Prostate gland (tissue), 2 donors: ENCODE measurements around the gene PPFIA1. TPM values are rescaled to one million over a fixed set of nuclear protein-coding genes. Genes with fewer than 3 reads are reported as not detected.
"Not testable (repeated sequence)": the region's sequence is repeated elsewhere in the genome, so short reads cannot be mapped to it uniquely, and the experiment has no call there.

Experiments used
- DNase-seq: peaks from one replicate; pipeline ENCODE4 v3.0.0-alpha.2; 2019; ENCODE audit warnings: low spot score
- H3K27ac ChIP-seq, 2 donors: fragments of 200-600 bp; sonication (generic); 2 replicates each; pipeline ENCODE4 v1.5.1; 2017 to 2019
- H3K27me3 ChIP-seq: fragments of 200-600 bp; sonication (generic); replicated peaks from 2 replicates; pipeline ENCODE4 v1.5.1; 2019; ENCODE audit not compliant: insufficient read depth
- H3K36me3 ChIP-seq, 2 donors: fragments of 200-600 bp; sonication (generic); 1 replicate in 1 of 2; 2 replicates in 1 of 2; pipeline versions ENCODE4 v1.5.1 to v1.8.1; 2017 to 2019
- H3K4me1 ChIP-seq: fragments of 200-600 bp; sonication (generic); replicated peaks from 2 replicates; pipeline ENCODE4 v1.5.1; 2019
- H3K4me3 ChIP-seq, 2 donors: fragments of 200-600 bp; sonication (generic); 2 replicates each; pipeline ENCODE4 v1.5.1; 2017 to 2019
- H3K9me3 ChIP-seq: fragments of 200-600 bp; sonication (generic); 2 replicates; pipeline ENCODE4 v1.5.1; 2017
- POLR2A ChIP-seq: fragments of 450-650 bp; IDR thresholded peaks from one replicate; pipeline ENCODE4 v1.6.1; 2016; ENCODE audit warnings: antibody characterized with exemption, mild to moderate bottlenecking
- POLR2AphosphoS5 ChIP-seq: sonication (generic); formaldehyde crosslinking; IDR thresholded peaks from one replicate; pipeline ENCODE4 v1.6.1; 2017; ENCODE audit warnings: antibody characterized with exemption
- WGBS: methylation state at CpG from one replicate; pipeline ENCODE4 v1.1.5; 2018; 5-methylcytosine and 5-hydroxymethylcytosine counted together
- intact Hi-C: fragments of 100-400 bp; cut with DNase I; formaldehyde crosslinking; loops from one replicate; pipeline ENCODE4 v1.14.2; 2022
- total RNA-seq, 2 donors: library from RNA; depleted of rRNA; stranded (reverse); fragments of >200 nt; gene quantifications; one replicate each; pipeline ENCODE4 v1.1.0, GENCODE V29; 2016
- TF ChIP-seq, protein P1 (sequence below), 4 experiments: fragments of 200-600 bp in 2 of 4; fragments of 450-650 bp in 2 of 4; sonication (generic) in 2 of 4; IDR thresholded peaks; 1 replicate in 3 of 4; 2 replicates in 1 of 4; pipeline ENCODE4 v1.5.1; 2016 to 2019; ENCODE audit warnings: antibody characterized with exemption in 4 of 4, mild to moderate bottlenecking in 2 of 4, moderate library complexity in 2 of 4

The PPFIA1 gene
- total RNA-seq, 2 donors from 2014 or later = 29.1 to 61.8 TPM

DNA sequence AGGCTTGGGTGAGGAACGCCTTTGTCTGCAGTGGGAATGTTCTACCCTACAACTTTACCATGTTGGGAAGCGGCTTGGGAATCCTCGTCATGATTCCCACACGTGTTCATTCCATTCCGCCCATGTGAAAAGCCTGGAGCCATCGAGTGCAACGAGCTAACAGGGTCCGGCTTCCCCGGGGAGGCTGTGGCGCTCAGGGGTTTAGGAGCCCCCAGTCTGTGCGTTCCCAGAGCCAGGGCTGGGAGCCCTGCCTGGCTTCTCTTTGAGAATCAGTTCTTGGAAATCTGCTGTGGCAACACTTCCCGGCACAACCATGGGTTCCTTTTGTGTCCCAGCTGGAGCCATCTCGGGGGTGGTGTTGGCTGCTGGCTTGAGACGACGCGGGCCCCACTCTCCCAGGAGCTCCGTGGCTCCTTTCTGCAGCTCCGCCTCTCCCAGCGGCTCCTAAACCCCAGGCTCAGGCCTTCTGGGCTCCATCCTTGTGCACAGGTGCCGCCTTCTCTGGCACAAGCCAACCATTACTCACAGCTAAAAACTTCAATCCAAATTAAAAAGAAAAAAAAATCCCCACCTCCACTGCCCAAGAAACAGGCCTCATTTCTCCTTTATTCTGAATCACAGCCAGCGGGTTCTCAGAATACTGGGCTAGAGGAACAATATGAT is 18.7 kb upstream of the PPFIA1 start:
- Histone ChIP-seq H3K36me3 (no peaks in the 10 kb centered on the region), H3K9me3 (no peaks in the 10 kb centered on the region), H3K27me3 (no peaks in the 10 kb centered on the region), H3K27ac (no peak overlapping the region), H3K4me1 (no peaks in the 10 kb centered on the region), H3K4me3 (no peak overlapping the region)
- 68% methylated on average over 21 of the region's 21 CpGs for WGBS
- TF ChIP-seq POLR2AphosphoS5 (no peak), POLR2A (no peak)
- TF ChIP-seq, protein P1, sequence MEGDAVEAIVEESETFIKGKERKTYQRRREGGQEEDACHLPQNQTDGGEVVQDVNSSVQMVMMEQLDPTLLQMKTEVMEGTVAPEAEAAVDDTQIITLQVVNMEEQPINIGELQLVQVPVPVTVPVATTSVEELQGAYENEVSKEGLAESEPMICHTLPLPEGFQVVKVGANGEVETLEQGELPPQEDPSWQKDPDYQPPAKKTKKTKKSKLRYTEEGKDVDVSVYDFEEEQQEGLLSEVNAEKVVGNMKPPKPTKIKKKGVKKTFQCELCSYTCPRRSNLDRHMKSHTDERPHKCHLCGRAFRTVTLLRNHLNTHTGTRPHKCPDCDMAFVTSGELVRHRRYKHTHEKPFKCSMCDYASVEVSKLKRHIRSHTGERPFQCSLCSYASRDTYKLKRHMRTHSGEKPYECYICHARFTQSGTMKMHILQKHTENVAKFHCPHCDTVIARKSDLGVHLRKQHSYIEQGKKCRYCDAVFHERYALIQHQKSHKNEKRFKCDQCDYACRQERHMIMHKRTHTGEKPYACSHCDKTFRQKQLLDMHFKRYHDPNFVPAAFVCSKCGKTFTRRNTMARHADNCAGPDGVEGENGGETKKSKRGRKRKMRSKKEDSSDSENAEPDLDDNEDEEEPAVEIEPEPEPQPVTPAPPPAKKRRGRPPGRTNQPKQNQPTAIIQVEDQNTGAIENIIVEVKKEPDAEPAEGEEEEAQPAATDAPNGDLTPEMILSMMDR (IDR thresholded peaks at IDR 0.05) = no peak
- DNase-seq = no peak
- intact Hi-C loops = no loop called here

DNA sequence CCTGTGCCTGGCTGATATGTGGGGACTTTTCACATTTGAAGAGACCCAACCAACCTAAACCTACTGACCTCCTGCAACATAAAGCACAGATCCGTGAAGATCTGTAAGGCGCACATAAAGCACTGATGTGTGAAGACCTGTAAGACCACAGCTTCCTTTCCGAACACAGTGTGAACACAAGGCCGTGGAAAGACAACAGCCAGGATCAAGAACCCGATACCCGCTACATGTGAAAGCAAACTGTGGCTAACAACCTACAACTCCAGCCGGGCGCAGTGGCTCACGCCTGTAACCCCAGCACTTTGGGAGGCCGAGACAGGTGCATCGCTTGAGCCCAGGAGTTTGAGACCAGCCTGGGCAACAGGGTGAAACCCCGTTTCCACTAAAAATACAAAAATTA is 17.6 kb upstream of the PPFIA1 start:
- Histone ChIP-seq H3K27ac (no peak overlapping the region), H3K9me3 (no peaks in the 10 kb centered on the region), H3K4me3 (no peak overlapping the region), H3K4me1 (no peaks in the 10 kb centered on the region), H3K27me3 (no peaks in the 10 kb centered on the region), H3K36me3 (no peaks in the 10 kb centered on the region)
- intact Hi-C loops = no loop called here
- TF ChIP-seq POLR2AphosphoS5 (no peak), POLR2A (no peak)
- TF ChIP-seq, protein P1 (IDR thresholded peaks at IDR 0.05) = no peak
- DNase-seq = no peak
- 97% methylated on average over 12 of the region's 12 CpGs for WGBS

DNA sequence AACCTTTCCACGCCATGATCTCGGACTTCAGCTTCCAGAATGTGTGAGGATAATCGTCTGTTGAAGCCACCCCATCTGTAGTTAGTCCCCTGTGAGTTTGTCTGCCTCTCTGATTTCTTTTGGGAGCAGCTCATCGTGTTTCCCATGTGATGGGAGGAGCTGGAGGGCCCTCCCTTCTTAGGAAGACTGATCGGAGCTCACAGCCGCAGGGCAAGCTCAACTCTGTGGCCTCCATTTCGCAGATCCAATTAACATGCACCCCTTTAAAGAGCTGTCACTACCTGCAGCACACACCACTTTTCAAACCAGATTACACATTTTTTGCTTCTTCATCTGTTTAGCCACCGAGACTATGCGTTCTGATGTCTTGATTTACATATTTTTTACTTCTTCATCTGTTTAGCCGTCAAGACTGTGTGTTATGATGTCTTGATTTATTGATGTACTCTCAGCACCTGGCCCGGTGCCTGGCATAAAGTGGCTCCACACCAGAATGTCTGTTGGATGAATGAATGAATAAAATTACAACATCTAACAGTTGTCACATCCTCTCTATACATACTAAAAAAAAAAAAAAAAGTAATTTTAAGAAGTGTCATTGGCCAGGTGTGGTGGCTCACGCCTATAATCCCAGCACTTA is 14.9 kb upstream of the PPFIA1 start:
- H3K27me3 ChIP-seq = no peaks in the 10 kb centered on the region
- no peak overlapping the region for H3K4me3 ChIP-seq
- H3K9me3 ChIP-seq = no peaks in the 10 kb centered on the region
- intact Hi-C loops = no loop called here
- 44% methylated on average over 12 of the region's 12 CpGs for WGBS
- no peak overlapping the region for H3K27ac ChIP-seq
- TF ChIP-seq POLR2AphosphoS5 (no peak), POLR2A (no peak)
- TF ChIP-seq, protein P1 (IDR thresholded peaks at IDR 0.05) = no peak
- H3K4me1 ChIP-seq = no peaks in the 10 kb centered on the region
- no peak for DNase-seq
- H3K36me3 ChIP-seq = no peaks in the 10 kb centered on the region

DNA sequence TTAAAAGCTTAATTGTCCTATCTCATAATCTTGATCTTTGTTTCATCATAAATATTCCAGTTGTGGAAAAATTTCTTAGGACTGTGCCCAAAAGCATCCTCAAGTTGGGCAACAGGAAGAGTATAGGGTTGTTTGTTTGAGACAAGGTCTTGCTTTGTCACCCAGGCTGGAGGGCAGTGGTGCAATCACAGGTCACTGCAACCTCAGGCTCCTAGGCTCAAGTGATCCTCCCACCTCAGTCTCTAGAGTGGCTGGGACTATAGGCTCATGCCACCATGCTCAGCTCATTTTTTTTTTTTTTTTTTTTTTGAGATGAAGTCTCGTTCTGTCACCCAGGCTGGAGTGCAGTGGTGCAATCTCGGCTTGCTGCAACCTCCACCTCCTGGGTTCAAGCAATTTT is 11.4 kb upstream of the PPFIA1 start:
- H3K9me3 ChIP-seq, H3K36me3 ChIP-seq, intact Hi-C loops, H3K4me3 ChIP-seq, DNase-seq, H3K27me3 ChIP-seq, H3K4me1 ChIP-seq, H3K27ac ChIP-seq: not testable (repeated sequence)
- WGBS = 82% methylated on average over 2 of the region's 2 CpGs

DNA sequence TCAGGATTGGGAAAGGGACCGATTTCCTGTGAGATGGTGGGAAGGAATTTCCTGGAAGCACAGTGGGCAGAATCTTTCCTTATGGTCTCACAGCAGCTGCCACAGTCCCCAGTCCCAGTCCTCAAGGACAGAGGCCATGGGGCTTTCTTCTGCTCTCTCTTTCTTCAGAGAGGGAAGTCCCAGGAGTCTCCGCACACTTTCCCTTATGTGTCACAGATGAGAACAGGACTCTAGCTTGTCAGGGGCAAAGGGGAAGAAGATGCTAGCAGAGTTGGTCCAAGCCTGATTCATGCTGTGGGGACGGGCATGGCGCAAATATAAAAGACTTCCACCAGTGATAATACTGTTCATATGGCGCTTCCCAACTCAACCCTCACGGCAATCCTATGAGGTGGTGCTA is 7.5 kb upstream of the PPFIA1 start:
- Histone ChIP-seq H3K36me3 (no peaks in the 10 kb centered on the region), H3K9me3 (no peaks in the 10 kb centered on the region), H3K27me3 (no peaks in the 10 kb centered on the region), H3K4me1 (no peaks in the 10 kb centered on the region), H3K4me3 (no peak overlapping the region), H3K27ac (no peak overlapping the region)
- intact Hi-C loops = no loop called here
- WGBS = 81% methylated on average over 6 of the region's 6 CpGs
- DNase-seq = no peak
- TF ChIP-seq POLR2AphosphoS5 (no peak), POLR2A (no peak)
- TF ChIP-seq, protein P1 (IDR thresholded peaks at IDR 0.05) = no peak
